ENCODE results near the gene VAV3. TPM values are rescaled to one million over a fixed set of nuclear protein-coding genes. Genes with fewer than 3 reads are reported as not detected.

VAV3 gene
- total and polyA plus RNA-seq, 9 of the 15 experiments (the other 6 are each of a cell fraction or from before 2014, with no cell fraction given) = not detected

DNA sequence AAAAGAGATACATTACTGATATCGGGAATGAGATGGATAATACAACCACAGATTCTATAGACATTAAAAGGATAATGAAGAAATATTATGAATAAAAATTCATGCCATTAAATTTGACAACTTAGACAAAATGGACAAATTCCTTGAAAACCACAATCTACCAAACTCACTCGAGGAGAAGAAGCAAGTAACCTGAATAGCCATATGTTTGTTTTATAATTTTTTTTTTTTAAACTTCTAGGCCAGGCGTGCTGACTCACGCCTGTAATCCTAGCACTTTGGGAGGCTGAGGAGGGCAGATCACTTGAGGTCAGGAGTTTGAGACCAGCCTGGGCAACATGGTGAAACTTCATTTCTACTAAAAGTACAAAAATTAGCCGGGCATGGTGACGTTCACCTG, 327.9 kb downstream of the VAV3 start (continued):
- TF ChIP-seq, protein P1, sequence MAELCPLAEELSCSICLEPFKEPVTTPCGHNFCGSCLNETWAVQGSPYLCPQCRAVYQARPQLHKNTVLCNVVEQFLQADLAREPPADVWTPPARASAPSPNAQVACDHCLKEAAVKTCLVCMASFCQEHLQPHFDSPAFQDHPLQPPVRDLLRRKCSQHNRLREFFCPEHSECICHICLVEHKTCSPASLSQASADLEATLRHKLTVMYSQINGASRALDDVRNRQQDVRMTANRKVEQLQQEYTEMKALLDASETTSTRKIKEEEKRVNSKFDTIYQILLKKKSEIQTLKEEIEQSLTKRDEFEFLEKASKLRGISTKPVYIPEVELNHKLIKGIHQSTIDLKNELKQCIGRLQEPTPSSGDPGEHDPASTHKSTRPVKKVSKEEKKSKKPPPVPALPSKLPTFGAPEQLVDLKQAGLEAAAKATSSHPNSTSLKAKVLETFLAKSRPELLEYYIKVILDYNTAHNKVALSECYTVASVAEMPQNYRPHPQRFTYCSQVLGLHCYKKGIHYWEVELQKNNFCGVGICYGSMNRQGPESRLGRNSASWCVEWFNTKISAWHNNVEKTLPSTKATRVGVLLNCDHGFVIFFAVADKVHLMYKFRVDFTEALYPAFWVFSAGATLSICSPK (IDR thresholded peaks at IDR 0.05; ENCODE audit: borderline replicate concordance) = no peak
- TF ChIP-seq TAF9B (IDR thresholded peaks at IDR 0.05; ENCODE audit: partially characterized antibody) = no peak
- TF ChIP-seq ZNF134 (CRISPR knock-in tag; conservative IDR thresholded peaks at IDR 0.05) = no peak
- no peak for TF ChIP-seq SRSF3 (IDR thresholded peaks at IDR 0.05; ENCODE audit: insufficient read depth, low read length)
- TF ChIP-seq SRF (CRISPR knock-in tag; IDR thresholded peaks at IDR 0.05) = no peak
- TF ChIP-seq FOXP1 (CRISPR knock-in tag; IDR thresholded peaks at IDR 0.05) = no peak
- no peak for TF ChIP-seq MTA2 (IDR thresholded peaks at IDR 0.05; ENCODE audit: low read depth)

DNA sequence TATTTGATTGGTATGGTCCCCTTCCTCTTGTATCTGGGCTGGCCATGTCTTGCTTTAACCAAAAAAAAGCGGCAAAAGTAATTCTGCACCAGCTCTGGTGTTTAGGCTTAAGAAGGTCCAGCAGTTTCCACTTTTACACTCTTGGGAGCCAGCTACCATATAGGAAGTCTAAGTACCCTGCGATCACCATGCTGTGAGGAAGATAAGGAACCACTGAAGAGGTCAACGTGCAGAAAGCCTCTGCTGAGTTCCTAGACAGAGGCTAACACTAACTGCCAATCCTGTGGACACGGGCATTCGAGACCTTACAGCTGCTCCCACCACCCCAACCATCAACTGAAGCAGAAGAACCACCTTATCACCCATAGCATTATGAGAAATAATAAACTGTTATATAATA, 331.4 kb downstream of the VAV3 start:
- Histone ChIP-seq H3K9me3 (replicated peaks; ENCODE audit: control insufficient read depth, insufficient read depth, low read depth, low read length) (no peaks in the 10 kb centered on the region; the same call in 1 of the 2 replicates), H3K9ac (ENCODE audit: insufficient read depth in 1 of 2, low read depth in 2 of 2, low read length in 2 of 2) (no peak overlapping the region), H3K9me1 (ENCODE audit: control insufficient read depth, insufficient read depth, low read length) (no peaks in the 10 kb centered on the region), H3K4me3 (no peak overlapping the region), H3K27ac (ENCODE audit: extremely low read depth, low read depth, low read length) (no peak overlapping the region), H3K79me2 (ENCODE audit: control insufficient read depth, insufficient read depth, low read length) (no peaks in the 10 kb centered on the region), H3K4me2 (ENCODE audit: insufficient read depth, low read length) (no peak overlapping the region), H3K4me1 (replicated peaks in 1 of 2; ENCODE audit: control insufficient read depth in 2 of 2, insufficient read depth in 2 of 2, low read length in 2 of 2) (no peaks in the 10 kb centered on the region), H4K20me1 (replicated peaks; ENCODE audit: control insufficient read depth, insufficient read depth, low read length) (no peaks in the 10 kb centered on the region), H3K36me3 (ENCODE audit: control insufficient read depth, insufficient read depth, low read length) (no peaks in the 10 kb centered on the region), H3K27me3 (ENCODE audit: control insufficient read depth in 2 of 2, insufficient read depth in 2 of 2, low read length in 2 of 2) (no peaks in the 10 kb centered on the region), H2AFZ (ENCODE audit: low read depth, low read length) (no peak overlapping the region)
- intact Hi-C loops (cut with micrococcal nuclease) (no loop called here), in situ Hi-C loops (cut with MboI) (no loop called here)
- whole genome bisulfite sequencing (ENCODE audit: insufficient coverage, low coverage, missing lambda C conversion rate) = 2% methylated on average over 5 of the region's 5 CpGs
- DNase-seq (ENCODE audit: extremely low read depth in 1 of 4, low spot score in 3 of 4) = no peak
- POLR2A ChIA-PET = interaction anchor here (1.1 kb wide), 1 partner anchor 9 kb away, joined by 3 read pairs; no protein-coding TSS in a partner anchor
- no peak for ATAC-seq
- TF ChIP-seq ZC3H11A (IDR thresholded peaks at IDR 0.05; ENCODE audit: low read depth, low read length) = no peak
- TF ChIP-seq ZNF445 (CRISPR knock-in tag; IDR thresholded peaks at IDR 0.05; ENCODE audit: low read depth) = no peak
- TF ChIP-seq ZNF436 (CRISPR knock-in tag; IDR thresholded peaks at IDR 0.05) = no peak
- TF ChIP-seq, protein P2, sequence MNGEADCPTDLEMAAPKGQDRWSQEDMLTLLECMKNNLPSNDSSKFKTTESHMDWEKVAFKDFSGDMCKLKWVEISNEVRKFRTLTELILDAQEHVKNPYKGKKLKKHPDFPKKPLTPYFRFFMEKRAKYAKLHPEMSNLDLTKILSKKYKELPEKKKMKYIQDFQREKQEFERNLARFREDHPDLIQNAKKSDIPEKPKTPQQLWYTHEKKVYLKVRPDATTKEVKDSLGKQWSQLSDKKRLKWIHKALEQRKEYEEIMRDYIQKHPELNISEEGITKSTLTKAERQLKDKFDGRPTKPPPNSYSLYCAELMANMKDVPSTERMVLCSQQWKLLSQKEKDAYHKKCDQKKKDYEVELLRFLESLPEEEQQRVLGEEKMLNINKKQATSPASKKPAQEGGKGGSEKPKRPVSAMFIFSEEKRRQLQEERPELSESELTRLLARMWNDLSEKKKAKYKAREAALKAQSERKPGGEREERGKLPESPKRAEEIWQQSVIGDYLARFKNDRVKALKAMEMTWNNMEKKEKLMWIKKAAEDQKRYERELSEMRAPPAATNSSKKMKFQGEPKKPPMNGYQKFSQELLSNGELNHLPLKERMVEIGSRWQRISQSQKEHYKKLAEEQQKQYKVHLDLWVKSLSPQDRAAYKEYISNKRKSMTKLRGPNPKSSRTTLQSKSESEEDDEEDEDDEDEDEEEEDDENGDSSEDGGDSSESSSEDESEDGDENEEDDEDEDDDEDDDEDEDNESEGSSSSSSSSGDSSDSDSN (IDR thresholded peaks at IDR 0.05; ENCODE audit: borderline replicate concordance in 1 of 2, low read depth in 2 of 2, low read length in 2 of 2) = no peak
- TF ChIP-seq, protein P3, sequence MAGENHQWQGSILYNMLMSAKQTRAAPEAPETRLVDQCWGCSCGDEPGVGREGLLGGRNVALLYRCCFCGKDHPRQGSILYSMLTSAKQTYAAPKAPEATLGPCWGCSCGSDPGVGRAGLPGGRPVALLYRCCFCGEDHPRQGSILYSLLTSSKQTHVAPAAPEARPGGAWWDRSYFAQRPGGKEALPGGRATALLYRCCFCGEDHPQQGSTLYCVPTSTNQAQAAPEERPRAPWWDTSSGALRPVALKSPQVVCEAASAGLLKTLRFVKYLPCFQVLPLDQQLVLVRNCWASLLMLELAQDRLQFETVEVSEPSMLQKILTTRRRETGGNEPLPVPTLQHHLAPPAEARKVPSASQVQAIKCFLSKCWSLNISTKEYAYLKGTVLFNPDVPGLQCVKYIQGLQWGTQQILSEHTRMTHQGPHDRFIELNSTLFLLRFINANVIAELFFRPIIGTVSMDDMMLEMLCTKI (IDR thresholded peaks at IDR 0.05; ENCODE audit: partially characterized antibody) = no peak
- no peak for TF ChIP-seq POLR2G (IDR thresholded peaks at IDR 0.05; ENCODE audit: low read depth, low read length)
- no TSS peak for BruUV-seq (replicated peaks)
- CTCF ChIA-PET (ENCODE audit: low intra/inter-chr PET ratio) = no interaction called here
- FAIRE-seq = no peak
